Measurements from ENCODE around the gene KCNQ4. TPM values are rescaled to one million over a fixed set of nuclear protein-coding genes. Genes with fewer than 3 reads are reported as not detected.

KCNQ4 gene
- total and polyA plus RNA-seq, 2 experiments from 2014 or later: 1.3 to 3.0 TPM

DNA sequence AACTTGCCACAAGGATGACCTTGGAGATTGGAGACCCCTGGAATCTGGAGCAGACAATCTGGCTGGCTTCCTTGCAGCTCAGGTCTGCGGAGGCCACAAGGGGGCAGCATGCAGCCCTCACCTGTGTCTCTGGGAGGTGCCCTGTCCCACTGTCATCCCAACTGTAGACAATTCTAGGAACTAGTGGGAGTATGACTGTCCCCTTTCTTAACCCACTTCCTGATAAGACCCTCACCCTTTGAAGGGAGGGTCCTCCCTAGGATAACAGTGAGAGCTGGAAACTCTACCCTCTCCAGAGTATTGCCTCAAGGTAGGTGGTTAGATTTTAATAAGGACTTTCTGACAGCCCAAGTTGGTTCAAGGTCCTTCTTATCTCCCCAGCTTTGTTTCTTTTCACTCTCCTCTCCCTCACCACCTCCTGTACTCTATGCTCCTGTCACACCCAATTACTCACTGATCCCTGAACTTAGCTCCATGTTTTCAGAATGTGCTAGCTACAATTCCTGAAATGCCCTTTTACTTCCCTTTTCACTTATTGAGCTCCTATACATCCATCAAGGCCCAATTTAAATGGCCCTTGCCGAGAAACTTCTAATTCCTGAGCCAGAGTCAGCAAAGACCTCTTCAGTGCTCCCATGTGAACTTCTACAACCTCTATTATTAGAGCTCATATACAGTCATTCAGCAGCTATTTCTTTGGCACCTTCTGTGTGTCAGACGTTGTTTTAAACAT lies 9.2 kb upstream of the KCNQ4 start:
- no peaks in the 10 kb centered on the region for H3K9me2 ChIP-seq (ENCODE audit: insufficient read depth)
- H3K4me2 ChIP-seq: no peak overlapping the region
- Mint-ChIP-seq H3K4me3 (no peak overlapping the region; the same call in 2 of the 3 replicates), H3K9me3 (peaks cover 20% of the 10 kb centered on the region), H3K27me3 (ENCODE audit: insufficient read depth, low read depth, poor library complexity) (peaks cover 10% of the 10 kb centered on the region), H3K36me3 (ENCODE audit: low read depth) (peaks cover 61% of the 10 kb centered on the region), H3K4me1 (peaks cover 57% of the 10 kb centered on the region), H3K27ac (peak overlapping the region; percentile 88)
- peak; percentile 87 for ATAC-seq
- no peaks in the 10 kb centered on the region for H3K79me2 ChIP-seq (replicated peaks; ENCODE audit: insufficient read depth)
- peaks cover 13% of the 10 kb centered on the region for H3F3A ChIP-seq (replicated peaks; ENCODE audit: low read depth)
- peaks cover 24% of the 10 kb centered on the region for H3K4me1 ChIP-seq (ENCODE audit: insufficient read depth)
- H4K20me1 ChIP-seq (replicated peaks; ENCODE audit: insufficient read depth): no peaks in the 10 kb centered on the region; the same call in 1 of the 2 replicates
- H3K36me3 ChIP-seq (ENCODE audit: insufficient read depth): peaks cover 6% of the 10 kb centered on the region; the same call in 1 of the 2 replicates
- TF ChIP-seq, protein P1, sequence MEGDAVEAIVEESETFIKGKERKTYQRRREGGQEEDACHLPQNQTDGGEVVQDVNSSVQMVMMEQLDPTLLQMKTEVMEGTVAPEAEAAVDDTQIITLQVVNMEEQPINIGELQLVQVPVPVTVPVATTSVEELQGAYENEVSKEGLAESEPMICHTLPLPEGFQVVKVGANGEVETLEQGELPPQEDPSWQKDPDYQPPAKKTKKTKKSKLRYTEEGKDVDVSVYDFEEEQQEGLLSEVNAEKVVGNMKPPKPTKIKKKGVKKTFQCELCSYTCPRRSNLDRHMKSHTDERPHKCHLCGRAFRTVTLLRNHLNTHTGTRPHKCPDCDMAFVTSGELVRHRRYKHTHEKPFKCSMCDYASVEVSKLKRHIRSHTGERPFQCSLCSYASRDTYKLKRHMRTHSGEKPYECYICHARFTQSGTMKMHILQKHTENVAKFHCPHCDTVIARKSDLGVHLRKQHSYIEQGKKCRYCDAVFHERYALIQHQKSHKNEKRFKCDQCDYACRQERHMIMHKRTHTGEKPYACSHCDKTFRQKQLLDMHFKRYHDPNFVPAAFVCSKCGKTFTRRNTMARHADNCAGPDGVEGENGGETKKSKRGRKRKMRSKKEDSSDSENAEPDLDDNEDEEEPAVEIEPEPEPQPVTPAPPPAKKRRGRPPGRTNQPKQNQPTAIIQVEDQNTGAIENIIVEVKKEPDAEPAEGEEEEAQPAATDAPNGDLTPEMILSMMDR (conservative IDR thresholded peaks at IDR 0.05; ENCODE audit: low read depth in 2 of 2): peak; percentile 91 to 92
- TF ChIP-seq, protein P2, sequence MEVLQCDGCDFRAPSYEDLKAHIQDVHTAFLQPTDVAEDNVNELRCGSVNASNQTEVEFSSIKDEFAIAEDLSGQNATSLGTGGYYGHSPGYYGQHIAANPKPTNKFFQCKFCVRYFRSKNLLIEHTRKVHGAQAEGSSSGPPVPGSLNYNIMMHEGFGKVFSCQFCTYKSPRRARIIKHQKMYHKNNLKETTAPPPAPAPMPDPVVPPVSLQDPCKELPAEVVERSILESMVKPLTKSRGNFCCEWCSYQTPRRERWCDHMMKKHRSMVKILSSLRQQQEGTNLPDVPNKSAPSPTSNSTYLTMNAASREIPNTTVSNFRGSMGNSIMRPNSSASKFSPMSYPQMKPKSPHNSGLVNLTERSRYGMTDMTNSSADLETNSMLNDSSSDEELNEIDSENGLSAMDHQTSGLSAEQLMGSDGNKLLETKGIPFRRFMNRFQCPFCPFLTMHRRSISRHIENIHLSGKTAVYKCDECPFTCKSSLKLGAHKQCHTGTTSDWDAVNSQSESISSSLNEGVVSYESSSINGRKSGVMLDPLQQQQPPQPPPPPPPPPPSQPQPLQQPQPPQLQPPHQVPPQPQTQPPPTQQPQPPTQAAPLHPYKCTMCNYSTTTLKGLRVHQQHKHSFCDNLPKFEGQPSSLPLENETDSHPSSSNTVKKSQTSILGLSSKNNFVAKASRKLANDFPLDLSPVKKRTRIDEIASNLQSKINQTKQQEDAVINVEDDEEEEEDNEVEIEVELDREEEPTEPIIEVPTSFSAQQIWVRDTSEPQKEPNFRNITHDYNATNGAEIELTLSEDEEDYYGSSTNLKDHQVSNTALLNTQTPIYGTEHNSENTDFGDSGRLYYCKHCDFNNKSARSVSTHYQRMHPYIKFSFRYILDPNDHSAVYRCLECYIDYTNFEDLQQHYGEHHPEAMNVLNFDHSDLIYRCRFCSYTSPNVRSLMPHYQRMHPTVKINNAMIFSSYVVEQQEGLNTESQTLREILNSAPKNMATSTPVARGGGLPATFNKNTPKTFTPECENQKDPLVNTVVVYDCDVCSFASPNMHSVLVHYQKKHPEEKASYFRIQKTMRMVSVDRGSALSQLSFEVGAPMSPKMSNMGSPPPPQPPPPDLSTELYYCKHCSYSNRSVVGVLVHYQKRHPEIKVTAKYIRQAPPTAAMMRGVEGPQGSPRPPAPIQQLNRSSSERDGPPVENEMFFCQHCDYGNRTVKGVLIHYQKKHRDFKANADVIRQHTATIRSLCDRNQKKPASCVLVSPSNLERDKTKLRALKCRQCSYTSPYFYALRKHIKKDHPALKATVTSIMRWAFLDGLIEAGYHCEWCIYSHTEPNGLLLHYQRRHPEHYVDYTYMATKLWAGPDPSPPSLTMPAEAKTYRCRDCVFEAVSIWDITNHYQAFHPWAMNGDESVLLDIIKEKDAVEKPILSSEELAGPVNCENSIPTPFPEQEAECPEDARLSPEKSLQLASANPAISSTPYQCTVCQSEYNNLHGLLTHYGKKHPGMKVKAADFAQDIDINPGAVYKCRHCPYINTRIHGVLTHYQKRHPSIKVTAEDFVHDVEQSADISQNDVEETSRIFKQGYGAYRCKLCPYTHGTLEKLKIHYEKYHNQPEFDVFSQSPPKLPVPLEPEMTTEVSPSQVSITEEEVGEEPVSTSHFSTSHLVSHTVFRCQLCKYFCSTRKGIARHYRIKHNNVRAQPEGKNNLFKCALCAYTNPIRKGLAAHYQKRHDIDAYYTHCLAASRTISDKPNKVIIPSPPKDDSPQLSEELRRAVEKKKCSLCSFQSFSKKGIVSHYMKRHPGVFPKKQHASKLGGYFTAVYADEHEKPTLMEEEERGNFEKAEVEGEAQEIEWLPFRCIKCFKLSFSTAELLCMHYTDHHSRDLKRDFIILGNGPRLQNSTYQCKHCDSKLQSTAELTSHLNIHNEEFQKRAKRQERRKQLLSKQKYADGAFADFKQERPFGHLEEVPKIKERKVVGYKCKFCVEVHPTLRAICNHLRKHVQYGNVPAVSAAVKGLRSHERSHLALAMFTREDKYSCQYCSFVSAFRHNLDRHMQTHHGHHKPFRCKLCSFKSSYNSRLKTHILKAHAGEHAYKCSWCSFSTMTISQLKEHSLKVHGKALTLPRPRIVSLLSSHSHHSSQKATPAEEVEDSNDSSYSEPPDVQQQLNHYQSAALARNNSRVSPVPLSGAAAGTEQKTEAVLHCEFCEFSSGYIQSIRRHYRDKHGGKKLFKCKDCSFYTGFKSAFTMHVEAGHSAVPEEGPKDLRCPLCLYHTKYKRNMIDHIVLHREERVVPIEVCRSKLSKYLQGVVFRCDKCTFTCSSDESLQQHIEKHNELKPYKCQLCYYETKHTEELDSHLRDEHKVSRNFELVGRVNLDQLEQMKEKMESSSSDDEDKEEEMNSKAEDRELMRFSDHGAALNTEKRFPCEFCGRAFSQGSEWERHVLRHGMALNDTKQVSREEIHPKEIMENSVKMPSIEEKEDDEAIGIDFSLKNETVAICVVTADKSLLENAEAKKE (CRISPR knock-in tag; IDR thresholded peaks at IDR 0.05): peak; percentile 35; the same call in 1 of the 2 replicates
- TF ChIP-seq NANOG (IDR thresholded peaks at IDR 0.05; ENCODE audit: borderline replicate concordance): no peak; the same call in 1 of the 2 replicates
- no peak overlapping the region for H2AFZ ChIP-seq
- H3K27ac ChIP-seq (ENCODE audit: low read depth): peak overlapping the region; percentile 79
- no peaks in the 10 kb centered on the region for H3K27me3 ChIP-seq (ENCODE audit: insufficient read depth)
- peak; percentile 83 for DNase-seq (ENCODE audit: low spot score)
- no peak overlapping the region for H3K4me3 ChIP-seq

Measured in GM23338 (cell line).